ENCODE measurements around the gene TXNDC16. TPM values are rescaled to one million over a fixed set of nuclear protein-coding genes. Genes with fewer than 3 reads are reported as not detected.

The TXNDC16 gene
- total RNA-seq, 1 experiment from 2014 or later, result 10.9 TPM

DNA sequence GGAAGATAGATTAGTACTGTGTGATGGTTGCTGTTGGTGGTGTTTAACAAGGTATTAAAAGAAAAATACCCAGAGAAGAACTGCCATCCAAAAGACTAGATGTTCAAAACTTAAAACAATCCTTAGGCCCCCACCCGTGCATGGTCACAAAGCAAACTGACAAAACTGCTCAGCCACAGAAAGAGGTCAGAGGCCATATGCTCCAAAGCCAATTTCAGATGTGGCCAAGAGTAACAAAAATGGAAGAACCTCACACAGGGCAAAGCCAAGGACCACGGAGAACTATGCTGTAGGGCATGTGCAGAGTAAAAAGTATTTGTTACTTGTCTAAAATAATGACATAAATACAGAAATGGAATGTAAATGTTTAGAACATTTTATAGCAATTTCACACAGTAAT, 5.3 kb downstream of the TXNDC16 start (continued):
- TF ChIP-seq, protein P1, sequence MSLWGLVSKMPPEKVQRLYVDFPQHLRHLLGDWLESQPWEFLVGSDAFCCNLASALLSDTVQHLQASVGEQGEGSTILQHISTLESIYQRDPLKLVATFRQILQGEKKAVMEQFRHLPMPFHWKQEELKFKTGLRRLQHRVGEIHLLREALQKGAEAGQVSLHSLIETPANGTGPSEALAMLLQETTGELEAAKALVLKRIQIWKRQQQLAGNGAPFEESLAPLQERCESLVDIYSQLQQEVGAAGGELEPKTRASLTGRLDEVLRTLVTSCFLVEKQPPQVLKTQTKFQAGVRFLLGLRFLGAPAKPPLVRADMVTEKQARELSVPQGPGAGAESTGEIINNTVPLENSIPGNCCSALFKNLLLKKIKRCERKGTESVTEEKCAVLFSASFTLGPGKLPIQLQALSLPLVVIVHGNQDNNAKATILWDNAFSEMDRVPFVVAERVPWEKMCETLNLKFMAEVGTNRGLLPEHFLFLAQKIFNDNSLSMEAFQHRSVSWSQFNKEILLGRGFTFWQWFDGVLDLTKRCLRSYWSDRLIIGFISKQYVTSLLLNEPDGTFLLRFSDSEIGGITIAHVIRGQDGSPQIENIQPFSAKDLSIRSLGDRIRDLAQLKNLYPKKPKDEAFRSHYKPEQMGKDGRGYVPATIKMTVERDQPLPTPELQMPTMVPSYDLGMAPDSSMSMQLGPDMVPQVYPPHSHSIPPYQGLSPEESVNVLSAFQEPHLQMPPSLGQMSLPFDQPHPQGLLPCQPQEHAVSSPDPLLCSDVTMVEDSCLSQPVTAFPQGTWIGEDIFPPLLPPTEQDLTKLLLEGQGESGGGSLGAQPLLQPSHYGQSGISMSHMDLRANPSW (CRISPR knock-in tag; conservative IDR thresholded peaks at IDR 0.05; ENCODE audit: low read depth), result no peak
- no peak for TF ChIP-seq TP53 (CRISPR knock-in tag; IDR thresholded peaks at IDR 0.05)
- no peak for TF ChIP-seq HMGA2 (CRISPR knock-in tag; IDR thresholded peaks at IDR 0.05)
- TF ChIP-seq, protein P2, sequence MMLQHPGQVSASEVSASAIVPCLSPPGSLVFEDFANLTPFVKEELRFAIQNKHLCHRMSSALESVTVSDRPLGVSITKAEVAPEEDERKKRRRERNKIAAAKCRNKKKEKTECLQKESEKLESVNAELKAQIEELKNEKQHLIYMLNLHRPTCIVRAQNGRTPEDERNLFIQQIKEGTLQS (CRISPR knock-in tag; conservative IDR thresholded peaks at IDR 0.05), result no peak
- no peak for TF ChIP-seq ZNF232 (CRISPR knock-in tag; IDR thresholded peaks at IDR 0.05)
- TF ChIP-seq, protein P3, sequence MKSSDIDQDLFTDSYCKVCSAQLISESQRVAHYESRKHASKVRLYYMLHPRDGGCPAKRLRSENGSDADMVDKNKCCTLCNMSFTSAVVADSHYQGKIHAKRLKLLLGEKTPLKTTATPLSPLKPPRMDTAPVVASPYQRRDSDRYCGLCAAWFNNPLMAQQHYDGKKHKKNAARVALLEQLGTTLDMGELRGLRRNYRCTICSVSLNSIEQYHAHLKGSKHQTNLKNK (CRISPR knock-in tag; IDR thresholded peaks at IDR 0.05), result no peak
- TF ChIP-seq TEAD4 (CRISPR knock-in tag; IDR thresholded peaks at IDR 0.05), result no peak
- TF ChIP-seq KAT7 (CRISPR knock-in tag; IDR thresholded peaks at IDR 0.05; ENCODE audit: borderline replicate concordance), result no peak
- no peak for TF ChIP-seq FOXK1 (CRISPR knock-in tag; IDR thresholded peaks at IDR 0.05)

DNA sequence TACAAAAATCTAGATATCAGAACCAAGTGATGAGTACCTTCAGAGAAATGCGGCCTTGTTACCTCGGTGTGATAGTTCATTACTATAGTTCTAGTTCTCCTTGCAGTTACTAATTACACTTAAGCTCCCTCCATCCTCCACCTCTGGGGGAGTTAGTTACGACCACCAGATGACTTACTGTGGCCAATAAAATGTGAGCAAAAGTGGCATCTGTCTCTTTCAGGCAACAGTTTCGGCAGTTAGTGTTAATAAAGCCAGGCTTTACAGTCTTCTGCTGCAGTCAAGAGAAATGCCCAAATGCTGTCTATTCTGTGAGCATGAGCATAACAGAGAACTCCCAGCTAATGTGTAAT, 6.0 kb downstream of the TXNDC16 start:
- no peaks in the 10 kb centered on the region for H3K27me3 Mint-ChIP-seq (ENCODE audit: low read depth)
- DNase-seq (ENCODE audit: low spot score) (no peak), ATAC-seq (peak; percentile 57; the same call in 1 of the 2 replicates)
- no peak for TF ChIP-seq ESRRA (CRISPR knock-in tag; IDR thresholded peaks at IDR 0.05; ENCODE audit: borderline replicate concordance)
- TF ChIP-seq FOXK1 (CRISPR knock-in tag; IDR thresholded peaks at IDR 0.05), result no peak
- TF ChIP-seq ELF4 (CRISPR knock-in tag; IDR thresholded peaks at IDR 0.05; ENCODE audit: low read depth), result no peak
- no peak for TF ChIP-seq NR3C1 (CRISPR knock-in tag; conservative IDR thresholded peaks at IDR 0.05; ENCODE audit: low read depth)
- TF ChIP-seq HMGA2 (CRISPR knock-in tag; IDR thresholded peaks at IDR 0.05), result no peak
- TF ChIP-seq, protein P4, sequence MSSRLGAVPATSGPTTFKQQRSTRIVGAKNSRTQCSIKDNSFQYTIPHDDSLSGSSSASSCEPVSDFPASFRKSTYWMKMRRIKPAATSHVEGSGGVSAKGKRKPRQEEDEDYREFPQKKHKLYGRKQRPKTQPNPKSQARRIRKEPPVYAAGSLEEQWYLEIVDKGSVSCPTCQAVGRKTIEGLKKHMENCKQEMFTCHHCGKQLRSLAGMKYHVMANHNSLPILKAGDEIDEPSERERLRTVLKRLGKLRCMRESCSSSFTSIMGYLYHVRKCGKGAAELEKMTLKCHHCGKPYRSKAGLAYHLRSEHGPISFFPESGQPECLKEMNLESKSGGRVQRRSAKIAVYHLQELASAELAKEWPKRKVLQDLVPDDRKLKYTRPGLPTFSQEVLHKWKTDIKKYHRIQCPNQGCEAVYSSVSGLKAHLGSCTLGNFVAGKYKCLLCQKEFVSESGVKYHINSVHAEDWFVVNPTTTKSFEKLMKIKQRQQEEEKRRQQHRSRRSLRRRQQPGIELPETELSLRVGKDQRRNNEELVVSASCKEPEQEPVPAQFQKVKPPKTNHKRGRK (CRISPR knock-in tag; IDR thresholded peaks at IDR 0.05; ENCODE audit: borderline replicate concordance), result no peak
- TF ChIP-seq SOX15 (CRISPR knock-in tag; IDR thresholded peaks at IDR 0.05), result no peak
- TF ChIP-seq, protein P5, sequence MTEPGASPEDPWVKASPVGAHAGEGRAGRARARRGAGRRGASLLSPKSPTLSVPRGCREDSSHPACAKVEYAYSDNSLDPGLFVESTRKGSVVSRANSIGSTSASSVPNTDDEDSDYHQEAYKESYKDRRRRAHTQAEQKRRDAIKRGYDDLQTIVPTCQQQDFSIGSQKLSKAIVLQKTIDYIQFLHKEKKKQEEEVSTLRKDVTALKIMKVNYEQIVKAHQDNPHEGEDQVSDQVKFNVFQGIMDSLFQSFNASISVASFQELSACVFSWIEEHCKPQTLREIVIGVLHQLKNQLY (CRISPR knock-in tag; IDR thresholded peaks at IDR 0.05), result no peak
- TF ChIP-seq, protein P6, sequence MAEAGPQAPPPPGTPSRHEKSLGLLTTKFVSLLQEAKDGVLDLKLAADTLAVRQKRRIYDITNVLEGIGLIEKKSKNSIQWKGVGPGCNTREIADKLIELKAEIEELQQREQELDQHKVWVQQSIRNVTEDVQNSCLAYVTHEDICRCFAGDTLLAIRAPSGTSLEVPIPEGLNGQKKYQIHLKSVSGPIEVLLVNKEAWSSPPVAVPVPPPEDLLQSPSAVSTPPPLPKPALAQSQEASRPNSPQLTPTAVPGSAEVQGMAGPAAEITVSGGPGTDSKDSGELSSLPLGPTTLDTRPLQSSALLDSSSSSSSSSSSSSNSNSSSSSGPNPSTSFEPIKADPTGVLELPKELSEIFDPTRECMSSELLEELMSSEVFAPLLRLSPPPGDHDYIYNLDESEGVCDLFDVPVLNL (CRISPR knock-in tag; IDR thresholded peaks at IDR 0.05; ENCODE audit: borderline replicate concordance, low read depth), result no peak
- ChIA-PET POLR2A (no interaction called here), CTCF (no interaction called here)
- H3K36me3 Mint-ChIP-seq, result no peaks in the 10 kb centered on the region
- no peaks in the 10 kb centered on the region for H3K9me3 Mint-ChIP-seq
- H3K4me1 Mint-ChIP-seq, result peaks cover 19% of the 10 kb centered on the region
- H3K27ac Mint-ChIP-seq, result no peak overlapping the region
- H3K4me3 Mint-ChIP-seq, result no peak overlapping the region

DNA sequence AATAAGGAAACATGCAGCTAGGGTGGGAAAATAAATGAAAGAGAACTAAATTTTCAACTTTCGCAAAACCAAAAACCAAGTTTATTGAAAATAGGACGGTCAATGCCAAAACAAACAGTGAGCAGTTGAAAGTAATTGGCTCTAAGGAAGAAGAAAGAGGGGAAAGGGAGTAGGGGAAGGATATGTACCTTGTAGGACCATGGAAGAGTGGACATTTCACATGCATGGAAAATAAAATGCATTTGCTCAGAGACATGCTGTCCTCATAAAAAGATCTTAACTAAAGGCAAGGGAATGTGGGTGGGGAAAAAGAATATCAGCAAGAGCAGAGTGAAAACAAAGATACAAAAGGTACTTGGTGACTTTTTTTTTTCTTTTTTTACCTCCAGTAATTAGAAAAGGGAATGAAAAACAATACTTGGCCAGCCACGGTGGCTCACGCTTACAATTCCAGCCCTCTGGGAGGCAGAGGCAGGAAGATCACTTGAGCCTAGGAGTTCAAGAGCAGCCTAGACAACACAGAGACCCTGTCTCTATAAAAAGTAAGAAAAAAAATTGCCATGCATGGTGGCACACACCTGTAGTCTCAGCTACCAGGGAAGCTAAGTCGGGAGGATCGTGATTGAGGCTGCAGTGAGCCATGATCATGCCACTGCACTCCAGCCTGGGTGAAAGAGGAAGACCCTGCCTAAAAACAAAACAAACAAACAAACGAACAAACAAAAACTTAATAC, 6.6 kb downstream of the TXNDC16 start:
- DNase-seq (ENCODE audit: low spot score) (no peak), ATAC-seq (peak; percentile 24; the same call in 1 of the 2 replicates)
- CTCF ChIA-PET, result no interaction called here
- Mint-ChIP-seq H3K36me3 (no peaks in the 10 kb centered on the region), H3K27me3 (ENCODE audit: low read depth) (no peaks in the 10 kb centered on the region), H3K4me1 (peaks cover 14% of the 10 kb centered on the region), H3K4me3 (no peak overlapping the region), H3K27ac (peak overlapping the region; percentile 81), H3K9me3 (no peaks in the 10 kb centered on the region)
- POLR2A ChIA-PET, result no interaction called here
- TF ChIP-seq ZNF138 (CRISPR knock-in tag; conservative IDR thresholded peaks at IDR 0.05) (no peak), IRF2 (CRISPR knock-in tag; IDR thresholded peaks at IDR 0.05; ENCODE audit: borderline replicate concordance, low read depth) (no peak), ZNF219 (CRISPR knock-in tag; IDR thresholded peaks at IDR 0.05; ENCODE audit: borderline replicate concordance) (no peak), RELA (CRISPR knock-in tag; IDR thresholded peaks at IDR 0.05; ENCODE audit: borderline replicate concordance) (no peak), ZNF263 (CRISPR knock-in tag; IDR thresholded peaks at IDR 0.05; ENCODE audit: low read depth) (no peak), ZNF416 (CRISPR knock-in tag; IDR thresholded peaks at IDR 0.05) (no peak), ZNF396 (CRISPR knock-in tag; IDR thresholded peaks at IDR 0.05; ENCODE audit: borderline replicate concordance) (no peak), FOXK1 (CRISPR knock-in tag; IDR thresholded peaks at IDR 0.05) (no peak)
- TF ChIP-seq, protein P7, sequence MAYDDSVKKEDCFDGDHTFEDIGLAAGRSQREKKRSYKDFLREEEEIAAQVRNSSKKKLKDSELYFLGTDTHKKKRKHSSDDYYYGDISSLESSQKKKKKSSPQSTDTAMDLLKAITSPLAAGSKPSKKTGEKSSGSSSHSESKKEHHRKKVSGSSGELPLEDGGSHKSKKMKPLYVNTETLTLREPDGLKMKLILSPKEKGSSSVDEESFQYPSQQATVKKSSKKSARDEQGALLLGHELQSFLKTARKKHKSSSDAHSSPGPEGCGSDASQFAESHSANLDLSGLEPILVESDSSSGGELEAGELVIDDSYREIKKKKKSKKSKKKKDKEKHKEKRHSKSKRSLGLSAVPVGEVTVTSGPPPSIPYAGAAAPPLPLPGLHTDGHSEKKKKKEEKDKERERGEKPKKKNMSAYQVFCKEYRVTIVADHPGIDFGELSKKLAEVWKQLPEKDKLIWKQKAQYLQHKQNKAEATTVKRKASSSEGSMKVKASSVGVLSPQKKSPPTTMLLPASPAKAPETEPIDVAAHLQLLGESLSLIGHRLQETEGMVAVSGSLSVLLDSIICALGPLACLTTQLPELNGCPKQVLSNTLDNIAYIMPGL (CRISPR knock-in tag; IDR thresholded peaks at IDR 0.05), result no peak
